Measurements from ENCODE around the gene PMF1.
"Not testable (repeated sequence)": the region's sequence is repeated elsewhere in the genome, so short reads cannot be mapped to it uniquely, and the experiment has no call there.

Gene PMF1

GRCh38 chr1:156198831-156199349 lies 13.9 kb upstream of the PMF1 start:
- DNase-seq = no peak

GRCh38 chr1:156200044-156200443 lies 12.8 kb upstream of the PMF1 start:
- no peak for DNase-seq

- no peak for DNase-seq
Measured at GRCh38 chr1:156203331-156203730, 9.5 kb upstream of the PMF1 start.

GRCh38 chr1:156204686-156205085 lies 8.1 kb upstream of the PMF1 start:
- DNase-seq = no peak

- DNase-seq = no peak
Measured at GRCh38 chr1:156211243-156211642, 1.6 kb upstream of the PMF1 start.

- no peak for DNase-seq
Measured at GRCh38 chr1:156212130-156212529, 677 bp upstream of the PMF1 start.

GRCh38 chr1:156213644-156213966 lies 798 bp downstream of the PMF1 start:
- no peak for DNase-seq

GRCh38 chr1:156214024-156214748 lies 1.4 kb downstream of the PMF1 start:
- peak; percentile 41 for DNase-seq

GRCh38 chr1:156216361-156217086 lies 3.7 kb downstream of the PMF1 start:
- not testable (repeated sequence) for DNase-seq

- peak; percentile 34 for DNase-seq
Measured at GRCh38 chr1:156217871-156218270, 5.1 kb downstream of the PMF1 start.

GRCh38 chr1:156220226-156220625 lies 7.4 kb downstream of the PMF1 start:
- no peak for DNase-seq

- no peak for DNase-seq
Measured at GRCh38 chr1:156221986-156222692, 9.3 kb downstream of the PMF1 start.

GRCh38 chr1:156225677-156226014 lies 12.8 kb downstream of the PMF1 start:
- DNase-seq = no peak

GRCh38 chr1:156226116-156226538 lies 13.3 kb downstream of the PMF1 start:
- DNase-seq = no peak

GRCh38 chr1:156226782-156227181 lies 14.0 kb downstream of the PMF1 start:
- no peak for DNase-seq

- no peak for DNase-seq
Measured at GRCh38 chr1:156228501-156228900, 15.7 kb downstream of the PMF1 start.

GRCh38 chr1:156229809-156230472 lies 17.1 kb downstream of the PMF1 start:
- DNase-seq = no peak

- no peak for DNase-seq
Measured at GRCh38 chr1:156230473-156230837, 17.6 kb downstream of the PMF1 start.

- no peak for DNase-seq
Measured at GRCh38 chr1:156232201-156232894, 19.5 kb downstream of the PMF1 start.

GRCh38 chr1:156233426-156234127 lies 20.8 kb downstream of the PMF1 start:
- DNase-seq = no peak

GRCh38 chr1:156236164-156236563 lies 23.4 kb downstream of the PMF1 start:
- DNase-seq = no peak

GRCh38 chr1:156238248-156238647 lies 25.4 kb downstream of the PMF1 start:
- DNase-seq = no peak

All from activated naive CD4-positive, alpha-beta T cell treated with Interleukin-2 at 50 U/mL for 16 hours (primary cell).